ENCODE data around the gene MEGF9. TPM values are rescaled to one million over a fixed set of nuclear protein-coding genes. Genes with fewer than 3 reads are reported as not detected.

MEGF9 gene
- total and polyA plus RNA-seq, 2 donors (not counting 1 experiment from before 2014, with no cell fraction given): 3.5 to 11.3 TPM

GRCh38 chr9:120572472-120572871 lies 141.8 kb downstream of the MEGF9 start:
- Histone ChIP-seq H3K27me3 (replicated peaks in 1 of 4; ENCODE audit: control extremely low read depth in 1 of 4, control insufficient read depth in 3 of 4, insufficient read depth in 4 of 4, low read length in 3 of 4) (no peaks in the 10 kb centered on the region), H4K20me1 (ENCODE audit: control insufficient read depth, insufficient read depth, low read length, poor library complexity, severe bottlenecking) (peaks cover 17% of the 10 kb centered on the region), H2AFZ (ENCODE audit: insufficient read depth, low read depth, low read length, poor library complexity, severe bottlenecking) (no peak overlapping the region), H3K79me2 (ENCODE audit: control insufficient read depth, insufficient read depth, low read length) (peaks cover 29% of the 10 kb centered on the region), H3K9me3 (ENCODE audit: control extremely low read depth in 1 of 3, control insufficient read depth in 2 of 3, insufficient read depth in 1 of 3, low read length in 2 of 3) (no peaks in the 10 kb centered on the region), H3K4me3 (ENCODE audit: control extremely low read depth in 1 of 5, extremely low read depth in 1 of 5, insufficient read depth in 1 of 5, low read depth in 2 of 5, low read length in 4 of 5) (no peak overlapping the region), H3K4me2 (replicated peaks; ENCODE audit: low read depth, low read length, poor library complexity, severe bottlenecking) (no peak overlapping the region), H3K9ac (ENCODE audit: low read length) (no peak overlapping the region), H3K27ac (ENCODE audit: low read length in 2 of 2) (no peak overlapping the region), H3K36me3 (replicated peaks in 1 of 2; ENCODE audit: control extremely low read depth in 1 of 2, control insufficient read depth in 1 of 2, extremely low read depth in 1 of 2, insufficient read depth in 2 of 2, low read length in 1 of 2) (peaks cover 0 to 48% of the 10 kb centered on the region in 2 experiments), H3K4me1 (ENCODE audit: control insufficient read depth in 2 of 2, insufficient read depth in 2 of 2, low read length in 2 of 2) (no peaks in the 10 kb centered on the region)
- Mint-ChIP-seq H3K9me3 (ENCODE audit: insufficient read depth) (no peaks in the 10 kb centered on the region), H3K4me1 (peaks cover 9% of the 10 kb centered on the region), H3K27me3 (no peaks in the 10 kb centered on the region), H3K4me3 (no peak overlapping the region), H3K27ac (no peak overlapping the region)
- no CpG with 5 or more reads among the region's 1 CpG for WGBS (ENCODE audit: insufficient coverage)
- TF ChIP-seq CTCF (IDR thresholded peaks at IDR 0.05) (no peak), EZH2 (IDR thresholded peaks at IDR 0.05; ENCODE audit: borderline replicate concordance, insufficient read depth, low read depth, low read length, poor library complexity, severe bottlenecking) (no peak)
- ATAC-seq (ENCODE audit: low read depth): no peak
- no peak for DNase-seq
- ChIA-PET POLR2A (no interaction called here), CTCF (no interaction called here)
- intact Hi-C loops (cut with micrococcal nuclease): no loop called here

GRCh38 chr9:120571443-120572257 lies 142.6 kb downstream of the MEGF9 start:
- H3K4me3 ChIP-seq (ENCODE audit: control extremely low read depth in 1 of 5, extremely low read depth in 1 of 5, insufficient read depth in 1 of 5, low read depth in 2 of 5, low read length in 4 of 5): no peak overlapping the region
- POLR2A ChIA-PET: no interaction called here
- Mint-ChIP-seq H3K27ac (no peak overlapping the region), H3K4me1 (peaks cover 6% of the 10 kb centered on the region), H3K27me3 (no peaks in the 10 kb centered on the region), H3K9me3 (ENCODE audit: insufficient read depth) (no peaks in the 10 kb centered on the region), H3K4me3 (no peak overlapping the region)
- H3K36me3 ChIP-seq (replicated peaks in 1 of 2; ENCODE audit: control extremely low read depth in 1 of 2, control insufficient read depth in 1 of 2, extremely low read depth in 1 of 2, insufficient read depth in 2 of 2, low read length in 1 of 2): peaks cover 0 to 54% of the 10 kb centered on the region in 2 experiments
- no peak overlapping the region for H3K9ac ChIP-seq (ENCODE audit: low read length)
- CTCF ChIA-PET: no interaction called here
- DNase-seq (no peak), ATAC-seq (ENCODE audit: low read depth) (no peak)
- no peak overlapping the region for H3K27ac ChIP-seq (ENCODE audit: low read length in 2 of 2)
- peaks cover 26% of the 10 kb centered on the region for H3K79me2 ChIP-seq (ENCODE audit: control insufficient read depth, insufficient read depth, low read length)
- peaks cover 17% of the 10 kb centered on the region for H4K20me1 ChIP-seq (ENCODE audit: control insufficient read depth, insufficient read depth, low read length, poor library complexity, severe bottlenecking)
- H3K4me2 ChIP-seq (replicated peaks; ENCODE audit: low read depth, low read length, poor library complexity, severe bottlenecking): no peak overlapping the region
- H3K9me3 ChIP-seq (ENCODE audit: control extremely low read depth in 1 of 3, control insufficient read depth in 2 of 3, insufficient read depth in 1 of 3, low read length in 2 of 3): no peaks in the 10 kb centered on the region
- no peak for TF ChIP-seq CTCF (IDR thresholded peaks at IDR 0.05)
- no peak for TF ChIP-seq EZH2 (IDR thresholded peaks at IDR 0.05; ENCODE audit: borderline replicate concordance, insufficient read depth, low read depth, low read length, poor library complexity, severe bottlenecking)
- intact Hi-C loops (cut with micrococcal nuclease): no loop called here
- 98% methylated on average over 8 of the region's 11 CpGs for WGBS (ENCODE audit: insufficient coverage)
- no peaks in the 10 kb centered on the region for H3K4me1 ChIP-seq (ENCODE audit: control insufficient read depth in 2 of 2, insufficient read depth in 2 of 2, low read length in 2 of 2)
- no peaks in the 10 kb centered on the region for H3K27me3 ChIP-seq (replicated peaks in 1 of 4; ENCODE audit: control extremely low read depth in 1 of 4, control insufficient read depth in 3 of 4, insufficient read depth in 4 of 4, low read length in 3 of 4)
- no peak overlapping the region for H2AFZ ChIP-seq (ENCODE audit: insufficient read depth, low read depth, low read length, poor library complexity, severe bottlenecking)
